DND-41 (cell line): ENCODE results near the gene FBXO21.

Experiments used
- ATAC-seq: fragments of 200-7000 bp; cut with Tn5 transposase; 3 replicates; pipeline ENCODE4 v1.9.1; 2021; ENCODE audit warnings: low read depth; ENCODE audit not compliant: insufficient read depth
- DNase-seq: peaks from one replicate; pipeline ENCODE4 v3.0.0-alpha.2; 2020
- H2AFZ ChIP-seq: 2 replicates; pipeline ENCODE4 v1.6.0; 2012; ENCODE audit warnings: low read depth, low read length
- H3K27ac ChIP-seq: 2 replicates; pipeline ENCODE4 v1.5.1; 2012; ENCODE audit warnings: low read length, inconsistent platforms
- H3K27me3 ChIP-seq: fragments of 200-600 bp; sonication (generic); 2 replicates; pipeline ENCODE4 v1.6.0; 2012; ENCODE audit warnings: low read length, mild to moderate bottlenecking, inconsistent platforms; ENCODE audit not compliant: insufficient read depth, poor library complexity
- H3K36me3 ChIP-seq: 2 replicates; pipeline ENCODE4 v1.5.1; 2012; ENCODE audit warnings: low read length, inconsistent platforms; ENCODE audit not compliant: insufficient read depth
- H3K4me1 ChIP-seq: 2 replicates; pipeline ENCODE4 v1.5.1; 2012; ENCODE audit warnings: mild to moderate bottlenecking, low read length; ENCODE audit not compliant: insufficient read depth
- H3K4me2 ChIP-seq: 2 replicates; pipeline ENCODE4 v1.6.0; 2012; ENCODE audit warnings: mild to moderate bottlenecking, moderate library complexity, low read length, inconsistent platforms; ENCODE audit not compliant: insufficient read depth
- H3K4me3 ChIP-seq, 2 experiments: fragments of 200-600 bp in 1 of 2; shearing (Covaris generic) in 1 of 2; 2 replicates each; pipeline ENCODE4 v1.5.1; 2012 to 2016; ENCODE audit warnings: inconsistent platforms in 2 of 2, low read length in 2 of 2, mild to moderate bottlenecking in 2 of 2, low read depth in 1 of 2, moderate library complexity in 1 of 2
- H3K79me2 ChIP-seq: 2 replicates; pipeline ENCODE4 v1.6.0; 2012; ENCODE audit warnings: low read length, inconsistent platforms; ENCODE audit not compliant: insufficient read depth
- H3K9ac ChIP-seq: 2 replicates; pipeline ENCODE4 v1.6.0; 2012; ENCODE audit warnings: low read depth, mild to moderate bottlenecking, inconsistent platforms, low read length, moderate library complexity
- H3K9me3 ChIP-seq: 2 replicates; pipeline ENCODE4 v1.5.1; 2012; ENCODE audit warnings: low read length, moderate library complexity, mild to moderate bottlenecking, inconsistent platforms; ENCODE audit not compliant: insufficient read depth, severe bottlenecking
- H4K20me1 ChIP-seq: 2 replicates; pipeline ENCODE4 v1.6.0; 2012; ENCODE audit warnings: low read length; ENCODE audit not compliant: insufficient read depth
- CTCF ChIP-seq: IDR thresholded peaks from 2 replicates; pipeline ENCODE4 v1.5.1; 2012; ENCODE audit warnings: borderline replicate concordance, low read length, moderate library complexity, mild to moderate bottlenecking; ENCODE audit not compliant: poor library complexity, severe bottlenecking; ENCODE audit errors: extremely low read depth
- EZH2 ChIP-seq: IDR thresholded peaks from 3 replicates; pipeline ENCODE4 v1.6.1; 2012; ENCODE audit warnings: borderline replicate concordance, low read depth, mild to moderate bottlenecking, moderate library complexity, low read length, inconsistent platforms; ENCODE audit not compliant: severe bottlenecking

FBXO21 gene

GRCh38 chr12:117208811-117209455 lies 18.7 kb upstream of the FBXO21 start:
- no peak overlapping the region for H3K27ac ChIP-seq
- TF ChIP-seq EZH2 = no peak
- no peak for TF ChIP-seq CTCF
- H3K27me3 ChIP-seq = peaks cover 13% of the 10 kb centered on the region
- H3K4me3 ChIP-seq = no peak overlapping the region
- H3K4me2 ChIP-seq = no peak overlapping the region
- ATAC-seq (no peak), DNase-seq (no peak)
- H3K9ac ChIP-seq = no peak overlapping the region
- no peaks in the 10 kb centered on the region for H3K9me3 ChIP-seq
- no peak overlapping the region for H2AFZ ChIP-seq
- no peaks in the 10 kb centered on the region for H3K79me2 ChIP-seq
- H3K36me3 ChIP-seq = no peaks in the 10 kb centered on the region
- no peaks in the 10 kb centered on the region for H3K4me1 ChIP-seq
- H4K20me1 ChIP-seq = no peaks in the 10 kb centered on the region; the same call in 1 of the 2 replicates

GRCh38 chr12:117208206-117208605 lies 17.9 kb upstream of the FBXO21 start:
- H3K9ac ChIP-seq = no peak overlapping the region
- H3K4me1 ChIP-seq = no peaks in the 10 kb centered on the region
- ATAC-seq = no peak
- H3K27ac ChIP-seq = no peak overlapping the region
- TF ChIP-seq CTCF (no peak), EZH2 (no peak)
- H3K36me3 ChIP-seq = no peaks in the 10 kb centered on the region
- H3K4me2 ChIP-seq = no peak overlapping the region
- H3K9me3 ChIP-seq = no peaks in the 10 kb centered on the region
- DNase-seq = no peak
- H2AFZ ChIP-seq = no peak overlapping the region
- H3K4me3 ChIP-seq = no peak overlapping the region
- H3K27me3 ChIP-seq = peaks cover 13% of the 10 kb centered on the region
- no peaks in the 10 kb centered on the region for H3K79me2 ChIP-seq
- no peaks in the 10 kb centered on the region; the same call in 1 of the 2 replicates for H4K20me1 ChIP-seq

GRCh38 chr12:117207675-117208074 lies 17.4 kb upstream of the FBXO21 start:
- Histone ChIP-seq H3K9me3 (no peaks in the 10 kb centered on the region), H3K9ac (no peak overlapping the region), H3K27me3 (peaks cover 13% of the 10 kb centered on the region), H3K27ac (no peak overlapping the region), H2AFZ (no peak overlapping the region), H3K4me1 (no peaks in the 10 kb centered on the region), H3K4me2 (no peak overlapping the region), H4K20me1 (no peaks in the 10 kb centered on the region; the same call in 1 of the 2 replicates), H3K4me3 (no peak overlapping the region), H3K79me2 (no peaks in the 10 kb centered on the region), H3K36me3 (no peaks in the 10 kb centered on the region)
- DNase-seq (no peak), ATAC-seq (no peak)
- TF ChIP-seq CTCF (no peak), EZH2 (no peak)

- no peak overlapping the region for H3K27ac ChIP-seq
- ATAC-seq = no peak
- H3K9me3 ChIP-seq = no peaks in the 10 kb centered on the region
- H3K4me2 ChIP-seq = no peak overlapping the region
- no peak overlapping the region for H3K4me3 ChIP-seq
- no peaks in the 10 kb centered on the region for H3K36me3 ChIP-seq
- H3K79me2 ChIP-seq = no peaks in the 10 kb centered on the region
- TF ChIP-seq CTCF = no peak
- TF ChIP-seq EZH2 = no peak
- H3K9ac ChIP-seq = no peak overlapping the region
- DNase-seq = no peak
- no peaks in the 10 kb centered on the region for H3K4me1 ChIP-seq
- H3K27me3 ChIP-seq = peaks cover 5% of the 10 kb centered on the region
- H2AFZ ChIP-seq = no peak overlapping the region
- no peaks in the 10 kb centered on the region for H4K20me1 ChIP-seq
Measured at GRCh38 chr12:117202556-117202955, 12.3 kb upstream of the FBXO21 start.
